Measurements from ENCODE around the gene SPNS1.
"Not testable (repeated sequence)": the region's sequence is repeated elsewhere in the genome, so short reads cannot be mapped to it uniquely, and the experiment has no call there.

The SPNS1 gene

GRCh38 chr16:28977703-28978662, 3.4 kb downstream of the SPNS1 start:
- TF ChIP-seq, protein P1, sequence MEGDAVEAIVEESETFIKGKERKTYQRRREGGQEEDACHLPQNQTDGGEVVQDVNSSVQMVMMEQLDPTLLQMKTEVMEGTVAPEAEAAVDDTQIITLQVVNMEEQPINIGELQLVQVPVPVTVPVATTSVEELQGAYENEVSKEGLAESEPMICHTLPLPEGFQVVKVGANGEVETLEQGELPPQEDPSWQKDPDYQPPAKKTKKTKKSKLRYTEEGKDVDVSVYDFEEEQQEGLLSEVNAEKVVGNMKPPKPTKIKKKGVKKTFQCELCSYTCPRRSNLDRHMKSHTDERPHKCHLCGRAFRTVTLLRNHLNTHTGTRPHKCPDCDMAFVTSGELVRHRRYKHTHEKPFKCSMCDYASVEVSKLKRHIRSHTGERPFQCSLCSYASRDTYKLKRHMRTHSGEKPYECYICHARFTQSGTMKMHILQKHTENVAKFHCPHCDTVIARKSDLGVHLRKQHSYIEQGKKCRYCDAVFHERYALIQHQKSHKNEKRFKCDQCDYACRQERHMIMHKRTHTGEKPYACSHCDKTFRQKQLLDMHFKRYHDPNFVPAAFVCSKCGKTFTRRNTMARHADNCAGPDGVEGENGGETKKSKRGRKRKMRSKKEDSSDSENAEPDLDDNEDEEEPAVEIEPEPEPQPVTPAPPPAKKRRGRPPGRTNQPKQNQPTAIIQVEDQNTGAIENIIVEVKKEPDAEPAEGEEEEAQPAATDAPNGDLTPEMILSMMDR (IDR thresholded peaks at IDR 0.05; ENCODE audit: extremely low read depth, insufficient read depth, missing control alignments) = peak; percentile 60
- peak; percentile 60 for DNase-seq (ENCODE audit: low spot score)
- in situ Hi-C loops (cut with MboI; ENCODE audit: low pct_unique_long_range_greater_than_20kb, low sequenced_read_pairs, unreplicated experiment) = no loop called here

DNA sequence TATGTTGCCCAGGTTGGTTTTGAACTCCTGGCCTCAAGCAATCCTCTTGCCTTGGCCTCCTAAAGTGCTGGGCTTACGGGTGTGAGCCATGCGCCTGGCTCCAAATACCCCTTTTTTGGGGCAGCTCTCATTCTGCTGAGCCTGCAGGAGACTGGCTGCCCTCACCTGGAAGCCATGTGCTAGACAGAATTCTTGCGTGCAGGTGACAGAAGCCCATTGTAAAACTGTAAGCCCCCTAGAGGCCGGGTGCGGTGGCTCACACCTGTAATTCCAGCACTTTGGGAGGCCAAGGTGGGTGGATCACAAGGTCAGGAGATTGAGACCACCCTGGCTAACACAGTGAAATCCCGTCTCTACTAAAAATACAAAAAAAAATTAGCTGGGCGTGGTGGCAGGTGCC, 5.8 kb downstream of the SPNS1 start:
- TF ChIP-seq, protein P1 (IDR thresholded peaks at IDR 0.05; ENCODE audit: extremely low read depth, insufficient read depth, missing control alignments) = peak; percentile 24
- in situ Hi-C loops (cut with MboI; ENCODE audit: low pct_unique_long_range_greater_than_20kb, low sequenced_read_pairs, unreplicated experiment); DNase-seq (ENCODE audit: low spot score): not testable (repeated sequence)

GRCh38 chr16:28980929-28981328, 6.4 kb downstream of the SPNS1 start:
- no peak for DNase-seq (ENCODE audit: low spot score)
- in situ Hi-C loops (cut with MboI; ENCODE audit: low pct_unique_long_range_greater_than_20kb, low sequenced_read_pairs, unreplicated experiment) = no loop called here
- TF ChIP-seq, protein P1 (IDR thresholded peaks at IDR 0.05; ENCODE audit: extremely low read depth, insufficient read depth, missing control alignments) = no peak

DNA sequence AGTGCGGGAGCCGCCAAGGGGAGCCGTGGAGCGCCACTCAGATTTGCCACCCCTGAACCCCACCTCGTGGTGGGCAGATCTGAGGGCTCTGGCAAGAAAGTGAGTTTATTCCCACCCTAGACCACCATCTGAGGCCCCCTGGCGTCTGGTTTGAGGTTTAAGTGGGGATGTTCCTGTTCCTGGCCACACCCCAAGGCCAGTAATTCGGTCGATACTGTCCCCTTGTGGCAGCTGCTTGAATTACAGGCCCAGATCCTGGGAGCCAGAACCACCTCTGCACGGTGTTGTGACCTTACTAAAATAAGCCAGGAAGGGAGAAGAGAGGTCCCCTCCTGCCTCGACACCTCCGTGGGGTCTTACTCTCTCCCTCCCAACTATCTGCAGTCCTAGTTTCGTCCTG, 6.9 kb downstream of the SPNS1 start:
- in situ Hi-C loops (cut with MboI; ENCODE audit: low pct_unique_long_range_greater_than_20kb, low sequenced_read_pairs, unreplicated experiment) = no loop called here
- TF ChIP-seq, protein P1 (IDR thresholded peaks at IDR 0.05; ENCODE audit: extremely low read depth, insufficient read depth, missing control alignments) = peak; percentile 55
- peak; percentile 58 for DNase-seq (ENCODE audit: low spot score)

DNA sequence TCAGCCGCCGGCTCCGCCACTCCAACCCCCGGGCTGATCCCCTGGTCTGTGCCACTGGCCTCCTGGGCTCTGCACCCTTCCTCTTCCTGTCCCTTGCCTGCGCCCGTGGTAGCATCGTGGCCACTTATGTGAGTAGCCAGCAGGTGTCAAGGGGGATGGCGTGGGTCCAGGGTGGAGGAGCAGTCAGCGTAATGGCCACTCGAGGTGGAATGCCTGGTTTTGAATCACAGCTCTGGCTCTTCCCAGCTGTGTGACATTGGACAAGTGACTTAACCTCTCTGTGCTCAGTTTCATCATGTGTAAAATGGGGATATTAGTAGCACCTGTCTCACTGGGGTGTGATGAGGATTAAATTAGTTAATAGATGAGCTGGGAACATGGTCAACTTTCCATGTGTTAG, 7.8 kb downstream of the SPNS1 start:
- TF ChIP-seq, protein P1 (IDR thresholded peaks at IDR 0.05; ENCODE audit: extremely low read depth, insufficient read depth, missing control alignments) = no peak
- in situ Hi-C loops (cut with MboI; ENCODE audit: low pct_unique_long_range_greater_than_20kb, low sequenced_read_pairs, unreplicated experiment) = no loop called here
- DNase-seq (ENCODE audit: low spot score) = no peak

DNA sequence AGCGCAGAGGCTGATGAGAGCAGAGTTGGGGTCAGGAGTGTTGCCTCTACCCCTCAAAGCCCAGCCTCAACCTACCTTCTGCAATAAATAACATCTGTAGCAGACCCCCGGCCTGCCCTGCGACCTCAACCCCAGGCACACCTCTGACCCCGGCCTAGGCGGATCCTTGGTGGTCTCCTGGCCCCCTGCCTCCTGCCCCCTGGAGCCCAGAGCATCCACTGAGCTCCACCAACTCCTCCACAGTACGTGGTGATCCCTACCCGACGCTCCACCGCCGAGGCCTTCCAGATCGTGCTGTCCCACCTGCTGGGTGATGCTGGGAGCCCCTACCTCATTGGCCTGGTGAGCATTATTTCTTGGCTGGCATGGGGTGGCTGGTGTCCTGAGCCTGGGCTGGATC, 8.4 kb downstream of the SPNS1 start:
- no peak for DNase-seq (ENCODE audit: low spot score)
- TF ChIP-seq, protein P1 (IDR thresholded peaks at IDR 0.05; ENCODE audit: extremely low read depth, insufficient read depth, missing control alignments) = no peak
- in situ Hi-C loops (cut with MboI; ENCODE audit: low pct_unique_long_range_greater_than_20kb, low sequenced_read_pairs, unreplicated experiment) = no loop called here
